ENCODE results near the gene RNF212.

The RNF212 gene

GRCh38 chr4:1087371-1087770, 26.0 kb downstream of the RNF212 start:
- DNase-seq = peak; percentile 2

GRCh38 chr4:1086011-1086410, 27.4 kb downstream of the RNF212 start:
- no peak for DNase-seq

- DNase-seq = no peak
Observed at GRCh38 chr4:1085404-1085799, 28.0 kb downstream of the RNF212 start.

GRCh38 chr4:1084796-1085403, 28.5 kb downstream of the RNF212 start:
- DNase-seq = no peak

- no peak for DNase-seq
Observed at GRCh38 chr4:1084394-1084793, 29.0 kb downstream of the RNF212 start.

- no peak for DNase-seq
Observed at GRCh38 chr4:1082215-1083182, 30.9 kb downstream of the RNF212 start.

GRCh38 chr4:1081689-1082040, 31.7 kb downstream of the RNF212 start:
- DNase-seq = no peak

GRCh38 chr4:1080961-1081688, 32.2 kb downstream of the RNF212 start:
- DNase-seq = no peak

GRCh38 chr4:1080432-1080831, 32.9 kb downstream of the RNF212 start:
- DNase-seq = no peak

- no peak for DNase-seq
Observed at GRCh38 chr4:1079711-1080265, 33.6 kb downstream of the RNF212 start.

GRCh38 chr4:1078490-1078889, 34.9 kb downstream of the RNF212 start:
- no peak for DNase-seq

GRCh38 chr4:1077711-1078477, 35.5 kb downstream of the RNF212 start:
- no peak for DNase-seq

- no peak for DNase-seq
Observed at GRCh38 chr4:1075809-1076699, 37.3 kb downstream of the RNF212 start.

- no peak for DNase-seq
Observed at GRCh38 chr4:1075225-1075624, 38.1 kb downstream of the RNF212 start.

- no peak for DNase-seq
Observed at GRCh38 chr4:1074077-1074476, 39.3 kb downstream of the RNF212 start.

GRCh38 chr4:1072830-1073446, 40.4 kb downstream of the RNF212 start:
- peak; percentile 49 for DNase-seq

GRCh38 chr4:1069394-1069793, 44.0 kb downstream of the RNF212 start:
- no peak for DNase-seq

- no peak for DNase-seq
Observed at GRCh38 chr4:1065732-1066131, 47.6 kb downstream of the RNF212 start.

- DNase-seq = no peak
Observed at GRCh38 chr4:1062419-1062818, 50.9 kb downstream of the RNF212 start.

GRCh38 chr4:1061760-1062159, 51.6 kb downstream of the RNF212 start:
- DNase-seq = no peak

Measured in CD4-positive, alpha-beta T cell treated with Interleukin-4 for 4 hours (primary cell).